Neutrophil (primary cell): ENCODE results near the gene ACTR3.
A peak's percentile ranks its signal among the peaks of the same experiment; 100 is the strongest.
"Not testable (repeated sequence)": the region's sequence is repeated elsewhere in the genome, so short reads cannot be mapped to it uniquely, and the experiment has no call there.

Experiments used
- H3K27ac ChIP-seq: fragments of 200-600 bp; sonication (generic); 2 replicates; pipeline ENCODE4 v1.5.1; 2016; ENCODE audit warnings: mild to moderate bottlenecking, moderate library complexity
- H3K27me3 ChIP-seq: fragments of 200-600 bp; sonication (generic); 2 replicates; pipeline ENCODE4 v1.6.0; 2016; ENCODE audit warnings: mild to moderate bottlenecking
- H3K36me3 ChIP-seq: fragments of 200-600 bp; sonication (generic); 2 replicates; pipeline ENCODE4 v1.5.1; 2017
- H3K4me1 ChIP-seq, 2 experiments: fragments of 200-600 bp in 1 of 2; sonication (generic) in 1 of 2; 1 replicate in 1 of 2; 2 replicates in 1 of 2; pipeline versions ENCODE4 v1.5.1 to v1.6.1; 2013 to 2016; ENCODE audit warnings: low read depth in 1 of 2, low read length in 1 of 2, mild to moderate bottlenecking in 1 of 2, moderate library complexity in 1 of 2; ENCODE audit not compliant: control insufficient read depth in 1 of 2, insufficient read depth in 1 of 2
- H3K4me3 ChIP-seq, 2 experiments: fragments of 200-600 bp in 1 of 2; sonication (generic) in 1 of 2; 1 replicate in 1 of 2; 2 replicates in 1 of 2; pipeline ENCODE4 v1.5.1; 2013 to 2016; ENCODE audit warnings: low read depth in 1 of 2, low read length in 1 of 2, mild to moderate bottlenecking in 1 of 2, moderate library complexity in 1 of 2
- H3K9me3 ChIP-seq: fragments of 200-600 bp; sonication (generic); 2 replicates; pipeline ENCODE4 v1.5.1; 2016
- CTCF ChIP-seq: fragments of 200-600 bp; sonication (generic); IDR thresholded peaks from 2 replicates; pipeline ENCODE4 v1.5.1; 2016; ENCODE audit warnings: antibody characterized with exemption

The ACTR3 gene

GRCh38 chr2:113940891-113941290 lies 51.0 kb downstream of the ACTR3 start:
- H3K4me3 ChIP-seq = no peak overlapping the region
- H3K36me3 ChIP-seq = peaks cover 85% of the 10 kb centered on the region
- no peaks in the 10 kb centered on the region for H3K4me1 ChIP-seq
- TF ChIP-seq CTCF = no peak
- no peaks in the 10 kb centered on the region for H3K9me3 ChIP-seq
- H3K27ac ChIP-seq = no peak overlapping the region
- H3K27me3 ChIP-seq = no peaks in the 10 kb centered on the region

GRCh38 chr2:113945784-113946183 lies 55.9 kb downstream of the ACTR3 start:
- H3K27me3 ChIP-seq, H3K4me3 ChIP-seq, H3K9me3 ChIP-seq, H3K27ac ChIP-seq, H3K4me1 ChIP-seq: not testable (repeated sequence)
- peaks cover 91% of the 10 kb centered on the region for H3K36me3 ChIP-seq

GRCh38 chr2:113950906-113951305 lies 61.0 kb downstream of the ACTR3 start:
- H3K4me1 ChIP-seq, H3K4me3 ChIP-seq, H3K9me3 ChIP-seq, H3K27me3 ChIP-seq: not testable (repeated sequence)
- Histone ChIP-seq H3K36me3 (peaks cover 91% of the 10 kb centered on the region), H3K27ac (peak overlapping the region; percentile 11)

- TF ChIP-seq CTCF = no peak
- Histone ChIP-seq H3K9me3 (no peaks in the 10 kb centered on the region), H3K4me1 (no peaks in the 10 kb centered on the region), H3K27ac (no peak overlapping the region), H3K4me3 (no peak overlapping the region), H3K27me3 (no peaks in the 10 kb centered on the region), H3K36me3 (peaks cover 70% of the 10 kb centered on the region)
Measured at GRCh38 chr2:113961000-113961399, 71.1 kb downstream of the ACTR3 start.

GRCh38 chr2:113962692-113963480 lies 73.0 kb downstream of the ACTR3 start:
- peaks cover 56% of the 10 kb centered on the region for H3K36me3 ChIP-seq
- TF ChIP-seq CTCF = no peak

GRCh38 chr2:113963965-113964364 lies 74.1 kb downstream of the ACTR3 start:
- TF ChIP-seq CTCF = no peak
- Histone ChIP-seq H3K27ac (no peak overlapping the region), H3K36me3 (peaks cover 47% of the 10 kb centered on the region), H3K9me3 (no peaks in the 10 kb centered on the region), H3K4me1 (peaks cover 19 to 23% of the 10 kb centered on the region in 2 experiments), H3K4me3 (no peak overlapping the region), H3K27me3 (no peaks in the 10 kb centered on the region)

More at GRCh38 chr2:113962692-113963480, 73.0 kb downstream of the ACTR3 start:
- no peaks in the 10 kb centered on the region for H3K27me3 ChIP-seq
- H3K27ac ChIP-seq = peak overlapping the region; percentile 14
- H3K9me3 ChIP-seq = no peaks in the 10 kb centered on the region
- no peak overlapping the region for H3K4me3 ChIP-seq
- H3K4me1 ChIP-seq = peaks cover 16 to 17% of the 10 kb centered on the region in 2 experiments
